ENCODE results near the gene NAA80.
"Not testable (repeated sequence)": the region's sequence is repeated elsewhere in the genome, so short reads cannot be mapped to it uniquely, and the experiment has no call there.

GRCh38 chr3:50272538-50272910, 26.7 kb downstream of the NAA80 start:
- TF ChIP-seq CTCF (IDR thresholded peaks at IDR 0.05; ENCODE audit: control extremely low read depth in 1 of 3, insufficient read depth in 1 of 3, low read depth in 1 of 3, low read length in 3 of 3); TAF1 (IDR thresholded peaks at IDR 0.05; ENCODE audit: low read depth, low read length); POLR2AphosphoS5 (IDR thresholded peaks at IDR 0.05; ENCODE audit: low read depth, low read length); POLR2A (IDR thresholded peaks at IDR 0.05; ENCODE audit: control extremely low read depth in 1 of 2, low read depth in 2 of 2, low read length in 2 of 2); MAX (IDR thresholded peaks at IDR 0.05): not testable (repeated sequence)

All from H1 (cell line).